ENCODE measurements around the gene TM4SF18. TPM values are rescaled to one million over a fixed set of nuclear protein-coding genes. Genes with fewer than 3 reads are reported as not detected.

The TM4SF18 gene
- total and polyA plus RNA-seq, 4 donors = 2.1 to 28.5 (median 4.1) TPM

DNA sequence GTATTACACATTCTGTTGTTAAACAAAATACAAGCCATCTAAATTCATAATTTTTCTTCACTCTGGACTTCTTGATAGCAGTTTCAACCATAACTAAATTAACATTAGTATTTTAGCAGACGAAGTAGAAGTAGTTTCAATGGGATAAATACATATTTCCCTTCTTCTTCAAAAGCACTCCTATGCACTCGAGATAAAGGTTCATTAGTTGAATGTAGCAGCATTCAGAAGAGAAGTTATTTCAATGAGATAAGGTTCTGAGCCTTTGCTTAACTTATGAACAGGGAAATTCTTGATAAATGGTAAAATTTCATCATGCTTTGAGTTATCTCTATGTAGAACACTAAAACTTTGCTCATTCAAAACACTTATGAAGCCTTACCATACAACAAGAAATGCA lies 11.8 kb downstream of the TM4SF18 start:
- no peak overlapping the region for H3K27ac ChIP-seq (ENCODE audit: low read depth in 1 of 2, low read length in 1 of 2)
- H3K36me3 ChIP-seq (ENCODE audit: control insufficient read depth in 4 of 4, insufficient read depth in 4 of 4, low read length in 4 of 4) = peaks cover 0 to 3% (median 0%) of the 10 kb centered on the region in 4 donors
- no peaks in the 10 kb centered on the region for H3K4me1 ChIP-seq (ENCODE audit: control insufficient read depth in 5 of 5, insufficient read depth in 5 of 5, low read length in 5 of 5)
- ATAC-seq (ENCODE audit: insufficient read depth, low FRiP score) (peak; percentile 19), DNase-seq (peak in 1 of 3 donors; percentile 49)
- 61 to 84% methylated on average over 2 of the region's 2 CpGs for WGBS, 2 donors
- H3K9ac ChIP-seq (ENCODE audit: insufficient read depth in 1 of 2, low read length in 2 of 2) = no peak overlapping the region
- H3K27me3 ChIP-seq (ENCODE audit: control insufficient read depth in 3 of 3, insufficient read depth in 3 of 3, low read length in 2 of 3) = no peaks in the 10 kb centered on the region
- H3K4me3 ChIP-seq = no peak overlapping the region
- TF ChIP-seq, protein P1, sequence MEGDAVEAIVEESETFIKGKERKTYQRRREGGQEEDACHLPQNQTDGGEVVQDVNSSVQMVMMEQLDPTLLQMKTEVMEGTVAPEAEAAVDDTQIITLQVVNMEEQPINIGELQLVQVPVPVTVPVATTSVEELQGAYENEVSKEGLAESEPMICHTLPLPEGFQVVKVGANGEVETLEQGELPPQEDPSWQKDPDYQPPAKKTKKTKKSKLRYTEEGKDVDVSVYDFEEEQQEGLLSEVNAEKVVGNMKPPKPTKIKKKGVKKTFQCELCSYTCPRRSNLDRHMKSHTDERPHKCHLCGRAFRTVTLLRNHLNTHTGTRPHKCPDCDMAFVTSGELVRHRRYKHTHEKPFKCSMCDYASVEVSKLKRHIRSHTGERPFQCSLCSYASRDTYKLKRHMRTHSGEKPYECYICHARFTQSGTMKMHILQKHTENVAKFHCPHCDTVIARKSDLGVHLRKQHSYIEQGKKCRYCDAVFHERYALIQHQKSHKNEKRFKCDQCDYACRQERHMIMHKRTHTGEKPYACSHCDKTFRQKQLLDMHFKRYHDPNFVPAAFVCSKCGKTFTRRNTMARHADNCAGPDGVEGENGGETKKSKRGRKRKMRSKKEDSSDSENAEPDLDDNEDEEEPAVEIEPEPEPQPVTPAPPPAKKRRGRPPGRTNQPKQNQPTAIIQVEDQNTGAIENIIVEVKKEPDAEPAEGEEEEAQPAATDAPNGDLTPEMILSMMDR (IDR thresholded peaks at IDR 0.05; ENCODE audit: control extremely low read depth, extremely low read depth) = no peak
- peaks cover 0 to 3% (median 0%) of the 10 kb centered on the region in 4 donors for H3K9me3 ChIP-seq (ENCODE audit: control insufficient read depth in 4 of 4, insufficient read depth in 3 of 4, low read length in 3 of 4)

DNA sequence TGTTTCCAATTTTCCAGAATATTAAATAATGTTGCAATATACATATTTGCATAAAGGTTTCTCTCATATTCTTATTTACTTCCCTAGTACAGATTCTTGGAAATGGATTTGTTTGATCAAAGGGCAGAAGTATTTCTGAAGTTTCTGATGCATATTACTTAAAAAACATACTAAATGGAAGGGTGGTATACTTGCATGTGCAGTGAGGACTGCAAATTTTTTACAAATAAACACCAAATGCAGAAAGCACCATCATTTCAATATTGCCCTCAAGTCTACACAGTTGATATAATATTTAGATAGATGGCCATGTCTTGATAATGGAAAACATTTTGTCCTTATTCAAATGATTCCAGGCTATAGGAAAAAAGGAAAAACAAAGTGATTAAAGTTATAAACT lies 12.3 kb downstream of the TM4SF18 start:
- Histone ChIP-seq H3K4me1 (ENCODE audit: control insufficient read depth in 5 of 5, insufficient read depth in 5 of 5, low read length in 5 of 5) (no peaks in the 10 kb centered on the region), H3K9me3 (ENCODE audit: control insufficient read depth in 4 of 4, insufficient read depth in 3 of 4, low read length in 3 of 4) (peaks cover 0 to 3% (median 0%) of the 10 kb centered on the region in 4 donors), H3K27me3 (ENCODE audit: control insufficient read depth in 3 of 3, insufficient read depth in 3 of 3, low read length in 2 of 3) (no peaks in the 10 kb centered on the region), H3K36me3 (ENCODE audit: control insufficient read depth in 4 of 4, insufficient read depth in 4 of 4, low read length in 4 of 4) (peaks cover 0 to 3% (median 0%) of the 10 kb centered on the region in 4 donors), H3K4me3 (no peak overlapping the region), H3K9ac (ENCODE audit: insufficient read depth in 1 of 2, low read length in 2 of 2) (no peak overlapping the region), H3K27ac (ENCODE audit: low read depth in 1 of 2, low read length in 1 of 2) (no peak overlapping the region)
- no peak for DNase-seq
- ATAC-seq (ENCODE audit: insufficient read depth, low FRiP score) = no peak
- TF ChIP-seq, protein P1 (IDR thresholded peaks at IDR 0.05; ENCODE audit: control extremely low read depth, extremely low read depth) = no peak

DNA sequence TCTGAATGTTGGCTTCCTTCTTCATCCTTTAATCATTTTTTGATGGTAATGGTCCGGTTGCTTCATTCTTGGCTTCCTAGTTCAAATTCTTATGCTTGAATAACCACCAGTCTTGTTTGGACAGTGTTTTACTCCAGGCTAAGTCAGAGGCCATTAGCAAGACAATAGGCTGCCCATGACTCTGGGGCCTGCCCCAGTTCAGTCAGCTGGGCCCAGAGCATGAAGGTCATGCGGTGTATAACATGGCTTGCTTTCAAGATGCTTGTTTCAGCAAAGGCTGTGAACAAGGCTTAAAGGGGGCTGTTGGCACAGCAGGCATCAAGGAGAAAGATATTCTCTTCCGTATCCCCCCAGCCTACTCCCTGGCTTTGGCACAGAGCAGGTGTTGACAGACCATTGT lies 13.7 kb downstream of the TM4SF18 start:
- Histone ChIP-seq H3K4me3 (no peak overlapping the region), H3K4me1 (ENCODE audit: control insufficient read depth in 5 of 5, insufficient read depth in 5 of 5, low read length in 5 of 5) (no peaks in the 10 kb centered on the region), H3K9me3 (ENCODE audit: control insufficient read depth in 4 of 4, insufficient read depth in 3 of 4, low read length in 3 of 4) (peaks cover 0 to 3% (median 0%) of the 10 kb centered on the region in 4 donors), H3K27ac (ENCODE audit: low read depth in 1 of 2, low read length in 1 of 2) (no peak overlapping the region), H3K9ac (ENCODE audit: insufficient read depth in 1 of 2, low read length in 2 of 2) (no peak overlapping the region), H3K27me3 (ENCODE audit: control insufficient read depth in 3 of 3, insufficient read depth in 3 of 3, low read length in 2 of 3) (no peaks in the 10 kb centered on the region), H3K36me3 (ENCODE audit: control insufficient read depth in 4 of 4, insufficient read depth in 4 of 4, low read length in 4 of 4) (no peaks in the 10 kb centered on the region)
- DNase-seq (no peak), ATAC-seq (ENCODE audit: insufficient read depth, low FRiP score) (no peak)
- TF ChIP-seq, protein P1 (IDR thresholded peaks at IDR 0.05; ENCODE audit: control extremely low read depth, extremely low read depth) = no peak
- WGBS, 2 donors = 96 to 99% methylated on average over 3 of the region's 3 CpGs

DNA sequence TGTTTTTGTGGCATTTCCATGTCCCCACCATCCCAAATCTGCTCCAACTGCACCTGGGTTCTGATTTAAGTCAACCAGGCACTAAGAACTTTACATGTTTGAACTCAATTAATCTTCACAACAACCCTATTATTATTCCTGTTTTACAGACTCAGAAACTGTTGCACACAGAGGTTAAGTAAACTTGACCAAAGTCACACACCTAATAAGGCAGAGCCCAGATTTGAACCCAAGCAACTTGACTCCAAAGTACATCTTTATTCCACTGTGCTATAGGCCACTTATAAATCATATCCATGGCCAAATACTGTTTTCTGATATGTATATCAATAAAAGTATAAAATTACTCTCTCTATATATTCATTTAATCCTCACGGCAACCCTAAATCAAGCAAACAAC lies 16.4 kb downstream of the TM4SF18 start:
- 98 to 100% methylated on average over 1 of the region's 1 CpG for WGBS, 2 donors
- TF ChIP-seq, protein P1 (IDR thresholded peaks at IDR 0.05; ENCODE audit: control extremely low read depth, extremely low read depth) = no peak
- no peak overlapping the region for H3K9ac ChIP-seq (ENCODE audit: insufficient read depth in 1 of 2, low read length in 2 of 2)
- H3K27me3 ChIP-seq (ENCODE audit: control insufficient read depth in 3 of 3, insufficient read depth in 3 of 3, low read length in 2 of 3) = no peaks in the 10 kb centered on the region
- no peak overlapping the region for H3K4me3 ChIP-seq
- no peak overlapping the region for H3K27ac ChIP-seq (ENCODE audit: low read depth in 1 of 2, low read length in 1 of 2)
- DNase-seq (no peak), ATAC-seq (ENCODE audit: insufficient read depth, low FRiP score) (no peak)
- no peaks in the 10 kb centered on the region for H3K36me3 ChIP-seq (ENCODE audit: control insufficient read depth in 4 of 4, insufficient read depth in 4 of 4, low read length in 4 of 4)
- peaks cover 0 to 3% (median 0%) of the 10 kb centered on the region in 4 donors for H3K9me3 ChIP-seq (ENCODE audit: control insufficient read depth in 4 of 4, insufficient read depth in 3 of 4, low read length in 3 of 4)
- H3K4me1 ChIP-seq (ENCODE audit: control insufficient read depth in 5 of 5, insufficient read depth in 5 of 5, low read length in 5 of 5) = no peaks in the 10 kb centered on the region
